HG02610 (cell line): ENCODE data around the gene AUTS2.

Experiments used
- ATAC-seq: cut with Tn5 transposase; IDR thresholded peaks from one replicate; pipeline ENCODE4 v1.9.1; 2021; ENCODE audit warnings: mild to moderate bottlenecking, moderate library complexity; ENCODE audit not compliant: unreplicated experiment

The AUTS2 gene

GRCh38 chr7:70460562-70460961, 862.3 kb downstream of the AUTS2 start:
- ATAC-seq: no peak

- ATAC-seq: no peak
Observed at GRCh38 chr7:70463352-70463938, 865.2 kb downstream of the AUTS2 start.

- ATAC-seq: no peak
Observed at GRCh38 chr7:70466725-70467364, 868.6 kb downstream of the AUTS2 start.

- no peak for ATAC-seq
Observed at GRCh38 chr7:70470746-70471145, 872.5 kb downstream of the AUTS2 start.

- no peak for ATAC-seq
Observed at GRCh38 chr7:70472601-70473237, 874.4 kb downstream of the AUTS2 start.

GRCh38 chr7:70474639-70475234, 876.5 kb downstream of the AUTS2 start:
- no peak for ATAC-seq

GRCh38 chr7:70477036-70478010, 879.0 kb downstream of the AUTS2 start:
- no peak for ATAC-seq

- ATAC-seq: no peak
Observed at GRCh38 chr7:70479153-70480021, 881.1 kb downstream of the AUTS2 start.

- no peak for ATAC-seq
Observed at GRCh38 chr7:70480927-70481569, 882.8 kb downstream of the AUTS2 start.

- no peak for ATAC-seq
Observed at GRCh38 chr7:70481570-70482123, 883.4 kb downstream of the AUTS2 start.

- no peak for ATAC-seq
Observed at GRCh38 chr7:70484255-70484654, 886.0 kb downstream of the AUTS2 start.

- no peak for ATAC-seq
Observed at GRCh38 chr7:70486977-70487376, 888.7 kb downstream of the AUTS2 start.

- ATAC-seq: no peak
Observed at GRCh38 chr7:70487428-70487827, 889.2 kb downstream of the AUTS2 start.

- no peak for ATAC-seq
Observed at GRCh38 chr7:70487886-70488285, 889.6 kb downstream of the AUTS2 start.

- no peak for ATAC-seq
Observed at GRCh38 chr7:70489813-70490212, 891.5 kb downstream of the AUTS2 start.

GRCh38 chr7:70492625-70493024, 894.4 kb downstream of the AUTS2 start:
- no peak for ATAC-seq

- no peak for ATAC-seq
Observed at GRCh38 chr7:70494225-70495032, 896.2 kb downstream of the AUTS2 start.

- ATAC-seq: no peak
Observed at GRCh38 chr7:70495033-70495376, 896.7 kb downstream of the AUTS2 start.
